HG03442 (cell line): Measurements from ENCODE around the gene SEMA6A.
"Not testable (repeated sequence)": the region's sequence is repeated elsewhere in the genome, so short reads cannot be mapped to it uniquely, and the experiment has no call there.

Experiments used
- ATAC-seq: cut with Tn5 transposase; IDR thresholded peaks from one replicate; pipeline ENCODE4 v1.9.1; 2021; ENCODE audit warnings: mild to moderate bottlenecking, moderate library complexity; ENCODE audit not compliant: unreplicated experiment

The SEMA6A gene

DNA sequence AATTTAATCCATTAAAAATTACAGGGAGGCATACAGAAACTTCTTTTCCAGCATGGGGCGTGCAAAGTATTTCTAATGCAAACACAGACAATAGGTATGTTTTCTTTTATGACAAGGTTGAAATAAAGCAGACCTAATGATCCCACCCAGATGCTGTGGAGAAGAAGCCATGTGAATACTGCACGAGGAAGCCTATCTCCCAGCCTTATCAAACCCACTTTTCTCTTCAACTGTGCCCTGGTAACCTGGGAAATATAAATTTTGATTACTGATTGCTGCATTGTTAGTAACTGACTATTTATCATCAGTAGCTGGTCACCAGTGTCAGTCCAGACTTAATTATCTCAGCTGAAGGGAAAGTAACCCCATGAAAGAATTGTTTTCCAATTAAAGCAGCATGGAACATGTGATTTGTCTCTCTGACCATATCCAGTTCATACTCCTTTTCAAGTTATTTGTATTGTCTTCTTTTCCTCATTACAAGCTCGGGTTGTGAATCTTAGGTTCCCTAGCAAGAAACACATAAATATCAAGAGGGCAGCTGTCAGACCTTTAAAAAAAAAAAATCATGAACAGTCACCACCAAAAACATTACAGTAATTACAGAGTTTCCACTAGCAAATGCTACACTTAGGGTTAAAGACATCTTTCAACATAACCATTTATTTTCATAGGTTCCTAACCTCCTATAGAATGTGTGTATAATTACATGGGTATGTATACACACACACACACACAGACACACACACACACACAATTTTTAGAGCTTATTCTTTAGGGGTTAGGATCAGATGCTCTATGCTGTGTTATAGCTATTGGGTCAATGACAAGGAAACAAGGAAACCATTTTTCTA lies 50.3 kb downstream of the SEMA6A start:
- ATAC-seq, result no peak

DNA sequence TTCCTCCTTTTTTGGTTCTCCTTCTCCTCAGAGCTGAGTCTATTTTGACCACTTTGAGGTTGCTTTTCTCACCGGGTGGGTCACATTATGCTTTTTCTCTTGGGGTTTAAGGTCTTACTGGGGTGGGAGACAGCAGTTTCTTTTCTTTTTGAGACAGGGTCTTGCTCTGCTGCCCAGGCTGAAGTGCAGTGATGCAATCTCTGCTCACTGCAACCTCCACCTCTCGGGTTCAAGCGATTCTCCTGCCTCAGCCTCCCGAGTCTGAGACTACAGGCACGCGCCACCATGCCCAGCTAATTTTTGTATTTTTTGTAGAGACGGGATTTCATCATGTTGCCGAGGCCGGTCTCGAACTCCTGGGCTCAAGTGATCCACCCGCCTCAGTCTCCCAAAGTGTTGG lies 51.4 kb downstream of the SEMA6A start:
- not testable (repeated sequence) for ATAC-seq

DNA sequence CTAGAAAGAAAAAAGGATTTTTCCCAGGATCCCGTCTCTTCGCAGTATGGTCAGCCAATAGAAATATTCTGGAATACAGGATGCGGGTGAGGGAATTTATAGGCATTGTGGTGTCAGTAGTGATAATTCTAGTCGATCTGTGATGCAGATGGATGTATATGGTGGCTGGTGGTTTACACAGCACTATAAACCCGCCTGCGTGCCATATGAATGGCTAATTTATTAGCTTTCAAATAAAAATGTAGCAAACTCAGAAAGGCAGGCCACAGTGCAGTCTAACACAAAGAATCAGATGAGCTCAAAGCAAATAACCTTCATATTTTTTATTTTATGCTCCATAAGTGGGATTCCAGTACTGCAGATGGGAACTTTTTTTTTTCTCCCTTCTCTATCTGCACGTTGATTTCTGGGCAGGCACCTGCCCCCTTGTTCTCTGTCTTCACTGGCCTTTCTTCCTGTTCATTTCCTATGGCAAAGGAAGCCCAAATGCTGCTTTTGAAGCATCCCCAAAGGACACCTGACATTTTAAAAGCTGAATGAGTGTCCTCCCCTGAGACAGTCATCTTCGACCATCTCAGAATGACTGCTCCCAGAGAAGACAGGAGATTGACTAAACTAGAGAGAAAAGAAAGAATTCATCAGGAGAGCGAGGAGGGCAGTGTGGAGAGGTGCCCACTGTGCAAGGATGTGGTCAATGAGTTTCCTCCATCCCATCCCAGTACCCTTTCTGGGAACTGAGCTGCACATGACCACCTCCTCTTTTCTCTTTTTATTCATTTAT lies 52.1 kb downstream of the SEMA6A start:
- ATAC-seq, result peak; percentile 46

DNA sequence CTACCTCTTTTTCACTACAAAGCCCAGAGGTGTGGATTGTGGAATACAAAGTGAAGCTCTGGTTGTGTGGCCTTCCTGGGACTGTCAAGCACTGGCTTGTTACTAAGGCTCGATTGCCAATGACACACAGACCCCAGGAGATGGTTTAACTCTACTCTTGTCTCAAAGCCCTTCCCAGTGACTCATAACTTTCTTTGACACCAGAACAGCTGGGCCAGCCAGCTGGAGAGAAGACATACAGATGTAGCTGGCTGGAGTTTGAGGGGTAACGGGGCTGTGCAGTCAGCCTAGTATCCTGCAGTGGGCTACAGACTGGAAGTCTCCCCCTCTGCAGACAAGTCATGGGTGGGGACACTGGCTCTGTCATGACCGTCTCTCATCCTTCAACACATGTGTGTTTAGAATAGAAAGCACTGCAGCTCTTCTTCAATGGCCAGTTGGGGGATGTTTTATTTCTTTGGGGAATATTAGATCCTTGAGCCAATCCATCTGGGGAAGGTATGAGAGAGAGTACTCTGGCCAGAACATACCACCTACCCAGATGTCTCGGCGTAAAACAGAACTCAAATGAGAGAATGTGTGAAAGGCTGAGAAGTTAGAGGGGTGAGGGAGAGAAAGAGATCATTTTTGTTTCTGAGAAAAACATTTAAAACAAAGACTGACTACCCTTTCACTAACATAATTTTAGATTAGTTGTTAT lies 53.3 kb downstream of the SEMA6A start:
- ATAC-seq, result peak; percentile 76

DNA sequence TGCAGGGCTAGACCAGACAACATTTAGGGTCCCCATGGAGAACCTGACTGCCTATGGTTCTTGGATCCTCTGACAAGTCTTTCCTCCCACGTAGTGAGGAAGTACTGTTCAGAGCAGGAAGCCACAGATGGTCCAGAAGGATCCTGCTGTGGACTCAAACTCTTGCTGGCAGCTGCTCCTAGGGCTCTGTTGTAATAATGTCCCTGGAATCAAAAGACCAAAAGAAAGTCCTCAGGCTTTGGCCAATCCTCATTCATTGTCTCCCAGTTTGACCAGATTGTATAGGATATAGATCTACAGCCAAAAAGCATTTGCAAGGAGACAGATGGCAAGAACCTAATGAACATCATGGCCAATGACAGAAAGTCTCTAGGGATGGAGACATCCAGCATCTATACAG lies 53.9 kb downstream of the SEMA6A start:
- no peak for ATAC-seq

DNA sequence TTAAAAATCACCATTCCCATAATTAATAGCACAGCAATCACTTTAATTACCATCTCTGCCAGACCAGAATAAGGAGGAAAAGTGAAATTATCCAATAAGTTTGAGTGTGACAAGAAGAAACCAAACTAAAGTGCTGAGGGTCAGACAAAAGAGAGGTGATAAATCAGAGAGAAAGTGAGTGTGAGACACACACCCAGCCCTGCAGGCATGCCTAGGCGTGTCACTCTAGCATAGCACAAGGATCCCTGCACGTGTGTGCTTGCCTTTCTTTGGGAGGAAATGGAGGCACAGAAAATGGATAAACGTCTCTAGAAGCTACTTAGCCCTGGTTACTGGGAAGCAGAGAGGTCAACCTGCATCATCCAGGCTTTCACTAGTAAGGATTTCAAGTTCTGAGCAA lies 56.2 kb downstream of the SEMA6A start:
- no peak for ATAC-seq

DNA sequence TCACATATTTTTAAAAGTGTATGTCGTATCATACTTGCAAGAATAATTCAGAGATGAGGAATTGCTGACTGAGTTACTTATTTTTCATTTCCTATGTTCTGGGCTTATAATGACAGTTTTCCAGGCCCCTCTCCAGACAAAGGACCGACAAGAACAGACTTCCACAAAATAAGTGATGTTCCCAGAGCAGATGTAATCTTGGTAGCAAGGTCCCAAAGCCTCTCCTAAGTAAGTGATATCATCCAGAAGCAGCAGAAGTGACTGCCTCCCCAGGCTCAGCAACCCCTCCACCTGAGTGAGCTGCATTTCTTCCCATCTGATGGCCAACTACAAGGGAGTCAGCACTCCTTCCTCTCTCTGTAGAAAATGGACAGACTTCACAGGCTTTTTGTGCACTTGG lies 57.1 kb downstream of the SEMA6A start:
- ATAC-seq, result no peak

DNA sequence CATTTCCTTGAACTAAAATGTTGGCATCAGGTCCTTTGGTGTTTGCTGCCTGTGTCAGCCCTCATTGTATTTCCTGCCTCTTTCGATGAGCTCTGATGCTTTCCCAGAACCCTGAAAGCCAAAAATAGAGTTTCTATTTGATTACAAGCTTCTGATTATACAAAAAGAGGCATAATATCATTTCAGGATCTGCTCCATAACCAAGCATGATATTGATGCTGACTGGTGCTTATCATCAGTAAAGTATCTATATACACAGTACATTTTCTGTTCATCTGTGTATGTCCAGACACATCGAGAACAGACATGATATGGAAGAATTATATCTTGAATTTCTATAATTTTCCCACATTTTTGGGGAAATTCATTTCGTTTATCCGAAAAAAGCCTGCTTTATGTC lies 58.6 kb downstream of the SEMA6A start:
- no peak for ATAC-seq

DNA sequence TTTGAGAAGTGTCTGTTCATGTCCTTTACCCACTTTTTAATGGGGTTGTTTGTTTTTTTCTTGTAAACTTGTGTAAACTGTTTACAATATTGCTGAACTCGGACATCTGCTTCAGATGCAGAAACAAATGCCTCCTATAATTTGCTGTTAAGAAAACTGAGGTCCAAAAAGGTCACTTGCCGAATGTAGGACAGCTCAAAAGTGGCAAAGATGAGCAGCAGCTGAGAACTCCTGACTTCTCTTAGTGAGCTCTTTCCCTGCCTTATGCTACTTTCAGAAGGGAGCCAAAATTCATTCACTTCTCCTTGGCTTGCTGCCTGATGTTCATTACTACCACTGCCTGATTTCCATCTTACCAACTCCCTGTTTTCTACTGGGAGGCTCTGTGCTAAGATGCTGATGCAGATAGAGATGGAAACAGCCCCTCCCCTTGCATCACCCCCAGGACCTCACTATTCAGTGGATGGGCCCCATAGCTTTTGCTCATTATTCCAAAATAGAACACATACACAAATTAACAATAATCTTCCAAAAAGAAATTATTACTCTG lies 60.1 kb downstream of the SEMA6A start:
- ATAC-seq, result no peak

DNA sequence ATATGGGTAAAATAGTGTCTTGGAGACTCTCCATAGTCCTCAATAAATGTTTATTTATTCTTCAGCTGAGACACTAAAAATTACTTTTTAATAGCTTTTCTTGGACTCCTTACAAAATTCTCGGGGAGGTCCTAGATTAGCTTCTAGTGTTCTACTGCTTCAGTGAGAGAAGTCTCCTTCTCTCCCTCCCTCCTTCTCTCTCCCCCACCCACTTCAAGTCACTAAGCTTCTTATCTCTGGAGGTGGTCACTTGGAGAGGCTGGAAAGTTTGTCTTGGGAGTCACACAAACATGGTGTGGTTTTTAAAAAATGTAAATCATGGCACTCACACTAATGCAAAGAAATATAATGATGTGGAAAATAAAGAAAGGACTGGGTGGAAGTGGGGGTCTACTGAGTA lies 64.1 kb downstream of the SEMA6A start:
- ATAC-seq, result no peak

DNA sequence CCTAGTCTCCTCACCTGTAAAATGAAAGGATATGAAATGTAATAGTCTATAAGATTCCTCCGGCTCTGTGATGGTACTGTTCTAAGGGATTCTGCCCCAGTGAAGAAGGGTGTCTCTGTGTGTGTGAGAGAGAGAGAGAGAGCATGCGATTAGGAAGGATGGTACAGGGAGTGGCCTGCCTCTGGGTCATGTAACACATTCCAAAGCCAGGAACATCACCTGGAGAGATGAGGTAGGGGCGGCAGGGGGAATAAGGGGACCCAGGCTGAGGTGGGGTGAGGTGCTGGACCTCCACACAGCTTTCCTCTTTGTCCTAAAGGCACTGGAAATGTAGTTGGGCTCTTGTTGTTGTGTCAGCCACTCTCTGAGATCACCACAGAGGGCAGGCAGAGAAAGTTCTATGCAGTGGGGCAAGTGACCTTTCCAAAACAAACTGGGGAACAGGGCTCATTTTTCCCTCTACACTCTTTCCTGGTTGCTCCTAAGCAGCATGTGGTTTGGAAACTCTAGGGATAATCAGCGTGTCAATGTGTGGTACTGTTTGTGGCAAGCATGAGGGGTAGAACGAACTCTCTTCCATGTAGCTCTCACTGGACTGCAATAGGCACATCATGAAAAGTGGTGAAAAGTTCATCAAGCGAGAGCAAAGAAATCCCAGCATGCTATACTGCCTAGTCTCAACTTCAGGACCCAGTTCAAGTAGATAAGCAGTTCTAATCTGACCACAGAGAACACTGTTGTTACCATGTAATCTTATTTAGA lies 65.0 kb downstream of the SEMA6A start:
- no peak for ATAC-seq

DNA sequence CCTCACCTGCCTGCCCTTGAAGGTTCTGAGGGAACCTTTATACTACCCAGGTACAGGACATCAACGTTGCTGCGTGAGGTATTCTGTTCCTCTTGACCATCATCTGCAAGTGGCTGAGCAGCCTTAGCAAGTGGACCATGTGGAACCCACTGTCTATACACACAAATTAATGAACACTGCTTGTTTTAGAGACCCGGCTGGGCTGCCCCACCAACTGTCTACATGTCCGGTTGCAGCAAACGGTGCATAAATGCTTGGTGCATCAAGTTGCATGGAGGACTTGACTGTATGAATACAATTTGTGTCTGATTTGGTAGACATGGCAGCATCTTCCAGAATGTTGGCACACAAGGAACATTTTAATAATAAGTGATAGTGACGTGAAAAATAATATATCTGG lies 65.8 kb downstream of the SEMA6A start:
- ATAC-seq, result no peak

DNA sequence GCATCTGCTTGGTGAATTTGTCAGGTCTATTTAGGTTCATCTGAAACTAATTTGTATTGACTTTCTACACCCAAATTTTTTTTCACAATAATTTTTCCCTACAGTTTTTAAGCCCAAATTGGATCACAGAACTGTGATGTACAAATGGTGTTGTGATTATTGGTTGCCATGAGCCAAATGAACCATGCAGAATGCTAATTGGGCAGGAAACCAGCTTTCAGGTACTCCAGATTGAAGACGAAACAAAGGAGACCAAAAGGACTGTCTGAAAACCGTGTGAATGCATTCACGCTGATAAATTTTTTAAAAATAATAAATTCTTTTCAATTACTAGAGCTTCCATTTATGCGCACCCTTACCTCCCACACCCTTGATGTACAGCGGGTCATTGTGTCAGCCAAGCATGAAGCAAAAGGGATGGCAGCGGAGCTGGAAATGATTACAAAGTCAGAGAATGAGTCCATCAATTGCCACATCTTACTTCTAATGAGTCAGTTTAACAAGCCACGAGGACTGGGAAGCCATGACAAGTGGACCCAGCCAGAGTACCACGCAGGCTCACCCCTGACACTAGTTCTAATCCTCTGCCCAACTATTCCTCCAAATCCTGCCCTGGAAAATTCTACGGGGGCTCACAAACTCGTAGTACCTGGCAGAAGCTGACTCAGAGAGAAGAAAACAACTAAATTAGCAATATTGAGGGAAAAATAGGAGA lies 66.5 kb downstream of the SEMA6A start:
- no peak for ATAC-seq

DNA sequence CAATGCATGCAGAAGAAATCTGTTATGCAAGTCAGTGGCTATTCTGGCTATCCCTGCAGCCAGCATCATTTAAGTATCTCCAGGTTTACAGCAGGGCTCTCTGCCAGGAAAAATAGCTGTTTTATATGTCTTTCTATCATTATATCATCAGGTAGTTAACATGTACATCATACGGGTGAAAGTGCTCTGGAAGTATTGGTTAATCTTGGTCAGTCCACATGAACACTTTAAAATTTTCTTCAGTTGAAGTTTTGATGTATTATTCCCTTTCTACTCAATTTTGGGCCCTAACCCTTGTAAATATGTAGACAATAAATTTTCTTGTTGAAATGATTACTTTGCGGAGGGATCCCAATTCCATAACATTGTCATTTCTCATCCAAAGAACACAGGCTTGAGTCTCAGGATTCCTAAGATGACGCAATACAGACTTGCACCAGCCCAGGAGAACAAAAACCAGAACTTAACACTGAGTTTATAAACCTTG lies 67.5 kb downstream of the SEMA6A start:
- no peak for ATAC-seq

DNA sequence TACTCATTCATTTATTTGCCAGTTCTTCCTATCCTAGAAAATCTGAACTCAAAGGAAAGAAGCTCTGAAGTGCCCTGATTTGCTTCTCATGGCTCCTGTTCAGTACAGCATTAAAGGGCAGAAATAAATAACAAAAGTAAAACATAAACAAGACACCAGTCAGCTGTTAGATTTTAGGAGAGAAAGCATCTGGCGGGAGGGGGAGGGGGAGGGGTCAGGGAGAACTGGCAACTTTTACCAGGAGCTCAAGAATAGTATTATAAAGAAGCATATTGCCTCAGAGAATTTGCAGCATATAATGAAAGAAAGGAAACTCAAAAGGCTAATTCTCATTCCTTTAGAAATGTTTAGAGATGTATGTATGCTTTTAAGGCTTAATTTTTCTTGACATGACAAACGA lies 68.1 kb downstream of the SEMA6A start:
- no peak for ATAC-seq

DNA sequence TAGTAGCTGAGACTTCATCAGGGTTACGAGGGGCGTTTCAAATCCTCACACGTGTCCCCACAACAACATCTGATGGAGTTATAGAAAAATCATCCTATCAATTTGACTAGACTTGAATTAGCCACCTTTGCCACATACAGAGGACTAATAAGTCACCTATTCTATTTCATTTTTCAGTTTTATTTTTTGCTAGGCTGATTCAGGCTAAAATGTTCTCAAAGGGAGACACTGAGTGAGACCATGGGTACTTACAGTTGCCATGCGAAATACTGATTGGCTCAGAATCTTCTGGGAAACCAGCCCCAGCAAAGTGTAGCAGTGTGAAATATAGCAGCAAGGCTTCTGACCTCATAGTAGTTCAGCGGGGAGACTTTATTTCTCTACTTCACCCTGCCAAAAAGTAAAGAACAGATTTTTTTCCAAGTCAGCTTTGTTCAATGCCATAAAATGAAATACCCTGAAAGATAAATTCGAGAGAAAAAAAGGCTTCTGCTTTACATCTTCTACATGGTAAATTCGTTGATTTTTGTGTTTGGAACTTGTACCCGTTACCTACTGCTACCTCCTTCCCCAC lies 69.9 kb downstream of the SEMA6A start:
- ATAC-seq, result no peak

DNA sequence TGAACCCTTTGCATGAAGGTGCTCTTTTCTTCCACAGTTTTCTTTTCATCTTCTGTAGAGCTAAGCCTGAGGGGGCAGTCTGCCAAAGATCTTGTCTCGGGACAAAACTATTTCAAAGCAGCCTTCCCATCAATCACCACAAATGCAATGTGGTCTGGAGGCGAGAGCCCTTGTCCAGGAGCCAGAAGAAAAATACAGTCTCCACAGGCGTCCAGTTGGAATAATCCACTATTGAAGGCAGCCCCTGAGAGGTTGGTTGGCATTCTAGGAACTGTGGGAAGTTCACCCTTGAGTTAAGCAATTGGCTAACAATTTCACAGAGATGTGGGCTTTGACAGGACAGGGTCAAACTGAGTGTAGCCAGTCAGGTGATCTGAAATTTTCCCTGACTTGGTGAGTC lies 72.0 kb downstream of the SEMA6A start:
- ATAC-seq, result no peak

DNA sequence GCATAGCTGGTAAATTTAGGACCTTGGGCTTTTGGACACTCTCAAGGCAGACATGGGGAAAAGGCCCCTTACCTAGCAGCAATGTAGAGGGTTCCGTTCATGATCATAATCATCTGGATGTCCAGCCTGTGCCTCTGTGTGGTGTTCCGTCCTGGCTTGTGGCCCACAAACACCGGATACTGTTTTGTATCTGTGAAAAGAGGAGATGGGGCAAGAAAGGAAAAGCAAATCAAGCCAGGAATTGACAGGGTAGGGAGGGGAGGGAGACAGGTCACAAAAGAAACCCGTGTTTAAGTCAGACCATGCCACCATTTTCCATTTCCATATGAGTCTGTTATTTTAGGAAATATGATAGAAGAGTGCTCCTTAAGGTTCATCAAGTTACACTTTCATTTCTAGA lies 72.5 kb downstream of the SEMA6A start:
- ATAC-seq, result no peak

DNA sequence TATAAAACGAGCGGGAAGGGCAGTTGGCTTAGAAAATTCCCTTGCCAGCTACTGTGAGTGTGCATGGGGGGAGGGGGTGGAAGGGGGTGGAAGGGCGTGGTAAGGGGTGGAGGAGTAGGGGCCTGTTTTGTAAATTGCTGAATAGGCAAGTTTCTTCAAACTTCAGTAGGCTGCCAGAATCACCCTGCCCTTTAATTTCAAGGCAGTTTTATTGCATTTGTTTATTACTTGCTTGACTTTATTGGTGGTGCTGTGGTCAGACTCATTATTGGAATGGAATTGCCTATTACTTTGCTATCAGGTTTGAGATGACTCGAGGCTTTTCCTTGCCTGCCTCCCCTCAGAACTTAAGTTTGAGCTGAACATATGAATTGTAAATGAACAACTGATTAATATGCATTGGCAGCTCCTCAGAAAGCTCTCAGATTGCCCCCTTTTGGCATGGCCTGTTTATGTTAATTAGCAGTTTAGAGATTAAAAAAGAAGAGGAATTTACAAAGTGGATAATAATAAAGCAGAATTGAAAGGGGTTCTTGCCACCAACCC lies 76.0 kb downstream of the SEMA6A start:
- ATAC-seq, result no peak
